A549 (cell line): ENCODE measurements around the gene TFF3. TPM values are rescaled to one million over a fixed set of nuclear protein-coding genes. Genes with fewer than 3 reads are reported as not detected.

Source experiments
- ATAC-seq, 2 experiments: fragments of 200-7000 bp in 1 of 2; fragments of >200 bp in 1 of 2; cut with Nextera tagmentation in 1 of 2; cut with Tn5 transposase in 1 of 2; 3 replicates each; pipeline versions ENCODE4 v1.8.0 to v1.9.1; 2018 to 2020; ENCODE audit warnings: mild to moderate bottlenecking in 1 of 2, moderate library complexity in 1 of 2
- CTCF ChIA-PET: fragments of 300-600 bp; sonication (Branson Sonifier 250); formaldehyde crosslinking; extraction: SDS; loops from one replicate; lab custom pipeline; 2021; ENCODE audit warnings: antibody characterized with exemption, inconsistent platforms; lab: Yijun Ruan, JAX
- POLR2A ChIA-PET: fragments of 350-600 bp; formaldehyde crosslinking; extraction: SDS; loops from one replicate; lab custom pipeline; 2021; ENCODE audit warnings: antibody characterized with exemption, inconsistent platforms; lab: Yijun Ruan, JAX
- DNase-seq, 2 experiments: peaks; one replicate each; pipeline versions ENCODE4 v3.0.0 to v3.0.0-alpha.2; 2011 to 2016; ENCODE audit warnings: low read depth in 1 of 2, low spot score in 1 of 2
- FAIRE-seq: peaks from 2 replicates; lab custom pipeline; 2011; peaks lifted over from hg19 to GRCh38; lab: Jason Lieb, UNC
- H3K27ac ChIP-seq, 2 experiments: fragments of >200 bp; sonication (Bioruptor Twin); formaldehyde crosslinking; 3 replicates each; pipeline ENCODE4 v1.5.1; 2016 to 2017
- H3K4me1 ChIP-seq: fragments of >200 bp; sonication (Bioruptor Twin); formaldehyde crosslinking; 3 replicates; pipeline ENCODE4 v1.6.1; 2016
- H3K4me2 ChIP-seq: fragments of >200 bp; sonication (Bioruptor Twin); formaldehyde crosslinking; 3 replicates; pipeline ENCODE4 v1.6.1; 2016
- H3K4me3 ChIP-seq: fragments of >200 bp; sonication (Bioruptor Twin); formaldehyde crosslinking; 3 replicates; pipeline ENCODE4 v1.5.1; 2016
- H3K9me3 ChIP-seq: fragments of >200 bp; sonication (Bioruptor Twin); formaldehyde crosslinking; 3 replicates; pipeline ENCODE4 v1.6.1; 2016
- CBX2 ChIP-seq: fragments of 200-600 bp; sonication (generic); IDR thresholded peaks from 2 replicates; pipeline ENCODE4 v1.6.1; 2016; ENCODE audit warnings: low read depth, mild to moderate bottlenecking, borderline replicate concordance
- CHD2 ChIP-seq: fragments of 150-350 bp; IDR thresholded peaks from 2 replicates; pipeline ENCODE4 v1.6.1; 2014; ENCODE audit warnings: low read length; ENCODE audit not compliant: partially characterized antibody
- CHD4 ChIP-seq: fragments of 200-600 bp; sonication (generic); IDR thresholded peaks from 2 replicates; pipeline ENCODE4 v1.6.1; 2016; ENCODE audit warnings: antibody characterized with exemption, mild to moderate bottlenecking, borderline replicate concordance
- ELK1 ChIP-seq: fragments of 150-350 bp; IDR thresholded peaks from 2 replicates; pipeline ENCODE4 v1.6.1; 2014; ENCODE audit warnings: low read depth, mild to moderate bottlenecking, low read length
- EP300 ChIP-seq, 2 experiments: fragments of >200 bp; sonication (Bioruptor Twin); formaldehyde crosslinking; IDR thresholded peaks; 2 replicates in 1 of 2; 3 replicates in 1 of 2; pipeline ENCODE4 v1.6.1; 2016 to 2017
- ESRRA ChIP-seq: fragments of 150-350 bp; IDR thresholded peaks from 2 replicates; pipeline ENCODE4 v1.6.1; 2014; ENCODE audit warnings: mild to moderate bottlenecking, low read length, borderline replicate concordance
- HES2 ChIP-seq: fragments of >200 bp; sonication (Bioruptor Twin); formaldehyde crosslinking; IDR thresholded peaks from 2 replicates; pipeline ENCODE4 v1.6.1; 2016
- HOXA7 ChIP-seq: fragments of 250-450 bp; sonication (Bioruptor Pico); IDR thresholded peaks from 2 replicates; pipeline ENCODE4 v1.5.0; 2020; ENCODE audit warnings: mild to moderate bottlenecking, moderate library complexity
- HOXB5 ChIP-seq: fragments of 250-450 bp; sonication (Bioruptor Pico); IDR thresholded peaks from 2 replicates; pipeline ENCODE4 v1.5.0; 2020; ENCODE audit warnings: mild to moderate bottlenecking, moderate library complexity
- JUN ChIP-seq, 2 experiments: fragments of >200 bp; sonication (Bioruptor Twin); formaldehyde crosslinking; IDR thresholded peaks; 2 replicates in 1 of 2; 3 replicates in 1 of 2; pipeline ENCODE4 v1.6.1; 2016 to 2017
- JUNB ChIP-seq: fragments of >200 bp; sonication (Bioruptor Twin); formaldehyde crosslinking; IDR thresholded peaks from 2 replicates; pipeline ENCODE4 v1.6.1; 2016
- KDM5A ChIP-seq: fragments of 200-600 bp; sonication (generic); IDR thresholded peaks from 2 replicates; pipeline ENCODE4 v1.6.1; 2016; ENCODE audit warnings: antibody characterized with exemption, mild to moderate bottlenecking
- MAFK ChIP-seq: fragments of 450-650 bp; IDR thresholded peaks from 2 replicates; pipeline ENCODE4 v1.6.1; 2014; ENCODE audit not compliant: partially characterized antibody
- MAZ ChIP-seq: fragments of 150-350 bp; IDR thresholded peaks from 2 replicates; pipeline ENCODE4 v1.6.1; 2014; ENCODE audit warnings: antibody characterized with exemption, low read depth, low read length, borderline replicate concordance
- MYC ChIP-seq: IDR thresholded peaks from 2 replicates; pipeline ENCODE4 v1.6.1; 2012; ENCODE audit warnings: mild to moderate bottlenecking, inconsistent platforms, low read length, improper control_type of control experiment, borderline replicate concordance
- PHF8 ChIP-seq: fragments of 200-600 bp; sonication (generic); IDR thresholded peaks from 2 replicates; pipeline ENCODE4 v1.6.1; 2016; ENCODE audit warnings: low read depth, mild to moderate bottlenecking, antibody characterized with exemption, moderate library complexity, borderline replicate concordance
- POLR2A ChIP-seq: IDR thresholded peaks from 2 replicates; pipeline ENCODE4 v1.6.1; 2012; ENCODE audit warnings: mild to moderate bottlenecking, low read length
- RAD21 ChIP-seq, 2 experiments: fragments of >200 bp in 1 of 2; sonication (Bioruptor Twin) in 1 of 2; formaldehyde crosslinking in 1 of 2; IDR thresholded peaks in 1 of 2; conservative IDR thresholded peaks in 1 of 2; 2 replicates in 1 of 2; 3 replicates in 1 of 2; pipeline ENCODE4 v1.6.1; 2012 to 2018; ENCODE audit warnings: inconsistent platforms in 1 of 2
- RARB ChIP-seq: fragments of 250-450 bp; sonication (Bioruptor Pico); IDR thresholded peaks from 2 replicates; pipeline ENCODE4 v1.8.0; 2021; ENCODE audit warnings: mild to moderate bottlenecking, moderate library complexity
- RFX5 ChIP-seq: fragments of 450-650 bp; IDR thresholded peaks from 2 replicates; pipeline ENCODE4 v1.7.1; 2014; ENCODE audit warnings: antibody characterized with exemption, mild to moderate bottlenecking, moderate library complexity
- TFCP2L1 ChIP-seq: fragments of 250-450 bp; sonication (Bioruptor Pico); IDR thresholded peaks from 2 replicates; pipeline ENCODE4 v1.5.0; 2021; ENCODE audit warnings: mild to moderate bottlenecking
- ZFP36 ChIP-seq: fragments of 450-650 bp; IDR thresholded peaks from 2 replicates; pipeline ENCODE4 v1.6.1; 2014; ENCODE audit warnings: borderline replicate concordance; ENCODE audit not compliant: partially characterized antibody
- ZNF302 ChIP-seq: fragments of 250-450 bp; sonication (Bioruptor Pico); IDR thresholded peaks from 2 replicates; pipeline ENCODE4 v1.9.0; 2021; ENCODE audit warnings: inconsistent platforms, mild to moderate bottlenecking, moderate library complexity
- WGBS: methylation state at CpG from one replicate; pipeline ENCODE4 v1.1.6; 2017; ENCODE audit errors: missing lambda C conversion rate; 5-methylcytosine and 5-hydroxymethylcytosine counted together
- polyA plus RNA-seq, 4 experiments: library from polyadenylated mRNA; depleted of rRNA in 3 of 4; stranded (reverse); fragments of >200 nt; fragmentation: RNase III in 1 of 4; extraction: RNeasy Plus Mini Kit Qiagen cat#74134 plus additional on column Dnase treatment in 1 of 4; gene quantifications; 2 replicates in 3 of 4; 3 replicates in 1 of 4; pipeline ENCODE4 v1.2.3, GENCODE V29; 2011 to 2017
- TF ChIP-seq, protein P1 (sequence below): fragments of 250-450 bp; sonication (Bioruptor Pico); IDR thresholded peaks from 2 replicates; pipeline ENCODE4 v1.5.0; 2020; ENCODE audit warnings: low read depth, mild to moderate bottlenecking, moderate library complexity

Gene TFF3
- polyA plus RNA-seq, 2 of the 4 experiments (the other 2 are of a cell fraction) = 0.43 TPM; not detected in 1

- no peak for TF ChIP-seq HOXA7 (CRISPR knock-in tag)
- no peak for TF ChIP-seq ZNF302 (CRISPR knock-in tag)
- no peak for TF ChIP-seq CHD4
- TF ChIP-seq RARB = no peak
- no peak for TF ChIP-seq EP300 (IDR thresholded peaks at IDR 0.05)
Observed at GRCh38 chr21:42276076-42276475, 39.1 kb downstream of the TFF3 start (continued).

DNA sequence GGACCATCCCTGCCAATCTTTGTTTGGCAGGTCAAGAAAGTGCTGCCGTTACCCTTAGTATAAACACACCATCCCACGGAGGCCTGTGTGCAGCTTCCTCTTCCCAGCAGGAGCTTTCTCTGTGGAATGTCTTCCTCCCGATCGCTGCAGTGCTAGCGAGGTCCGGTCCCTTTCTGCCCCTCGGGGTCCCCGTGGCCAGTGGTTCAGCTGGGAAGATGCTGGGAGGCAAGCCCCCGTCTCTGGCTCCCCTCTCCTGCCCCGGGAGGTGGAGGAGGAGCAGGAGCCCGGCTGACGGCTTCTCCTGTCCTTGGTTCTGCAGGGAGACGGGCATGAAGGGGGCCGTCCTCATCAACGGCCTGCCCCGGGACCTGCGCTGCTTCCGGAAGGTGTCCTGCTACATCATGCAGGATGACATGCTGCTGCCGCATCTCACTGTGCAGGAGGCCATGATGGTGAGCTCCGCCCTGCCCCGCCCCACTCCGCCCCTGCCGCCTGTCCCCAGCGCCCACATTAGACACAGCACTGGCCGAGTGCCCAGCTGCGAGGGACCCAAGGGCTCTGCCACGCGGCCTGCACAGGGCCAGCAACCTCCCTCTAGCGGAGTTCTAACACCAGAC, 42.1 kb downstream of the TFF3 start:
- POLR2A ChIA-PET = no interaction called here
- CTCF ChIA-PET = interaction anchor here (1.0 to 2.0 kb wide), 3 partner anchors 15 to 127 kb away, joined by 4 to 8 read pairs (median 5); no protein-coding TSS in a partner anchor
- ATAC-seq (no peak), DNase-seq (no peak), FAIRE-seq (no peak)
- WGBS = 79% methylated on average over 6 of the region's 29 CpGs
- no peak overlapping the region for H3K4me3 ChIP-seq
- H3K27ac ChIP-seq = no peak overlapping the region
- no peaks in the 10 kb centered on the region for H3K9me3 ChIP-seq
- H3K4me2 ChIP-seq = no peak overlapping the region
- TF ChIP-seq ZFP36 (no peak), JUNB (no peak), POLR2A (no peak), MYC (no peak), MAZ (no peak), TFCP2L1 (no peak), ELK1 (no peak), RARB (no peak), RAD21 (conservative IDR thresholded peaks at IDR 0.05 in 1 of 2, IDR thresholded peaks at IDR 0.05 in 1 of 2) (no peak), PHF8 (no peak), JUN (IDR thresholded peaks at IDR 0.05) (no peak), HES2 (no peak), HOXB5 (CRISPR knock-in tag) (no peak), RFX5 (no peak)
- H3K4me1 ChIP-seq = no peaks in the 10 kb centered on the region

GRCh38 chr21:42272109-42272962, 42.9 kb downstream of the TFF3 start:
- CTCF ChIA-PET = interaction anchor here (0.6 to 2.0 kb wide), 7 partner anchors 8 to 127 kb away, joined by 3 to 8 read pairs (median 4); no protein-coding TSS in a partner anchor
- no peak for ATAC-seq
- Histone ChIP-seq H3K4me3 (no peak overlapping the region), H3K4me1 (no peaks in the 10 kb centered on the region), H3K4me2 (no peak overlapping the region), H3K27ac (no peak overlapping the region), H3K9me3 (no peaks in the 10 kb centered on the region)
- no peak for DNase-seq
- WGBS = 83% methylated on average over 10 of the region's 15 CpGs
- POLR2A ChIA-PET = no interaction called here
- no peak for FAIRE-seq
- TF ChIP-seq, protein P1, sequence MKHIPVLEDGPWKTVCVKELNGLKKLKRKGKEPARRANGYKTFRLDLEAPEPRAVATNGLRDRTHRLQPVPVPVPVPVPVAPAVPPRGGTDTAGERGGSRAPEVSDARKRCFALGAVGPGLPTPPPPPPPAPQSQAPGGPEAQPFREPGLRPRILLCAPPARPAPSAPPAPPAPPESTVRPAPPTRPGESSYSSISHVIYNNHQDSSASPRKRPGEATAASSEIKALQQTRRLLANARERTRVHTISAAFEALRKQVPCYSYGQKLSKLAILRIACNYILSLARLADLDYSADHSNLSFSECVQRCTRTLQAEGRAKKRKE = no peak
- no peak for TF ChIP-seq PHF8
- TF ChIP-seq POLR2A = no peak
- no peak for TF ChIP-seq ESRRA
- TF ChIP-seq MAFK = no peak
- TF ChIP-seq CBX2 = no peak
- no peak for TF ChIP-seq JUNB
- no peak for TF ChIP-seq KDM5A
- no peak for TF ChIP-seq CHD2
- no peak for TF ChIP-seq RFX5
